GM23248 (cell line): ENCODE results near the gene ADGB. TPM values are rescaled to one million over a fixed set of nuclear protein-coding genes. Genes with fewer than 3 reads are reported as not detected.

Experiments
- DNase-seq: peaks from one replicate; pipeline ENCODE4 v3.0.0-alpha.2; 2015
- H2AFZ ChIP-seq: fragments of 200-600 bp; sonication (generic); 2 replicates; pipeline ENCODE4 v1.6.1; 2016; ENCODE audit warnings: antibody characterized with exemption
- H3F3A ChIP-seq: fragments of 200-600 bp; sonication (generic); 2 replicates; pipeline ENCODE4 v1.6.1; 2016; ENCODE audit warnings: mild to moderate bottlenecking, antibody characterized with exemption, mixed run types; ENCODE audit not compliant: insufficient read depth
- H3K27ac ChIP-seq: fragments of 200-600 bp; sonication (generic); 2 replicates; pipeline ENCODE4 v1.5.1; 2016; ENCODE audit warnings: mild to moderate bottlenecking
- H3K27me3 ChIP-seq: fragments of 200-600 bp; sonication (generic); replicated peaks from 2 replicates; pipeline ENCODE4 v1.6.1; 2016; ENCODE audit warnings: mild to moderate bottlenecking; ENCODE audit not compliant: insufficient read depth
- H3K36me3 ChIP-seq: fragments of 200-600 bp; sonication (generic); 2 replicates; pipeline ENCODE4 v1.6.1; 2016; ENCODE audit warnings: low read depth, mild to moderate bottlenecking
- H3K4me1 ChIP-seq: fragments of 200-600 bp; sonication (generic); 2 replicates; pipeline ENCODE4 v1.6.1; 2016; ENCODE audit warnings: mild to moderate bottlenecking; ENCODE audit not compliant: insufficient read depth
- H3K4me2 ChIP-seq: fragments of 200-600 bp; sonication (generic); one replicate; pipeline ENCODE4 v1.6.1; 2016; ENCODE audit warnings: mild to moderate bottlenecking; ENCODE audit not compliant: unreplicated experiment
- H3K4me3 ChIP-seq: fragments of 200-600 bp; sonication (generic); 2 replicates; pipeline ENCODE4 v1.5.1; 2016; ENCODE audit warnings: mild to moderate bottlenecking
- H3K79me2 ChIP-seq: fragments of 200-600 bp; sonication (generic); 2 replicates; pipeline ENCODE4 v1.6.1; 2016; ENCODE audit warnings: mild to moderate bottlenecking; ENCODE audit not compliant: insufficient read depth
- H3K9ac ChIP-seq: fragments of 200-600 bp; sonication (generic); 2 replicates; pipeline ENCODE4 v1.6.1; 2016; ENCODE audit warnings: mild to moderate bottlenecking
- H3K9me2 ChIP-seq: fragments of 200-600 bp; sonication (generic); 2 replicates; pipeline ENCODE4 v1.6.1; 2016; ENCODE audit warnings: mixed run types, mild to moderate bottlenecking, moderate library complexity; ENCODE audit not compliant: insufficient read depth
- H3K9me3 ChIP-seq: fragments of 200-600 bp; sonication (generic); one replicate; pipeline ENCODE4 v1.6.1; 2017; ENCODE audit warnings: low read depth
- H4K20me1 ChIP-seq: fragments of 200-600 bp; sonication (generic); 2 replicates; pipeline ENCODE4 v1.6.0; 2016; ENCODE audit not compliant: insufficient read depth
- EZH2 ChIP-seq: fragments of 200-600 bp; sonication (generic); IDR thresholded peaks from 2 replicates; pipeline ENCODE4 v1.6.1; 2018; ENCODE audit warnings: antibody characterized with exemption, mild to moderate bottlenecking; ENCODE audit not compliant: insufficient read depth, poor library complexity, severe bottlenecking
- EZH2phosphoT487 ChIP-seq: fragments of 200-600 bp; sonication (generic); IDR thresholded peaks from 2 replicates; pipeline ENCODE4 v1.6.1; 2018; ENCODE audit warnings: antibody characterized with exemption, moderate library complexity, mild to moderate bottlenecking, low read depth; ENCODE audit not compliant: insufficient read depth
- WGBS, 2 experiments: methylation state at CpG; one replicate each; pipeline ENCODE4 v1.1.6; 2015 to 2017; ENCODE audit warnings: low lambda C conversion rate in 2 of 2, low coverage in 1 of 2; ENCODE audit errors: missing lambda C conversion rate in 2 of 2; 5-methylcytosine and 5-hydroxymethylcytosine counted together
- in situ Hi-C: fragments of 300-500 bp; cut with MboI; formaldehyde crosslinking; loops from 2 replicates; pipeline ENCODE4 v1.15.0; 2020
- polyA plus RNA-seq: library from polyadenylated mRNA; unstranded; fragments of >200 nt; fragmentation: Nextera tagmentation; extraction: Ambion mirVana; gene quantifications from 2 replicates; pipeline ENCODE4 v1.2.1, GENCODE V29; 2016
- total RNA-seq: library from RNA; depleted of rRNA; stranded (reverse); fragments of >200 nt; shearing (Covaris generic); gene quantifications from 2 replicates; pipeline ENCODE4 v1.2.3, GENCODE V29; 2014

ADGB gene
- total and polyA plus RNA-seq, 2 experiments from 2014 or later: not detected

GRCh38 chr6:146634022-146634421 is 35.2 kb downstream of the ADGB start:
- H3K36me3 ChIP-seq: no peaks in the 10 kb centered on the region
- H4K20me1 ChIP-seq: no peaks in the 10 kb centered on the region
- 0 out of 2 replicates have a peak, but pooled peaks cover 3% of the 10 kb centered on the region for H3K27me3 ChIP-seq
- WGBS, 2 experiments: 7 to 16% methylated on average over 2 of the region's 2 CpGs
- no peaks in the 10 kb centered on the region for H3K9me2 ChIP-seq
- no peaks in the 10 kb centered on the region for H3K9me3 ChIP-seq
- no peak overlapping the region for H3K27ac ChIP-seq
- TF ChIP-seq EZH2 (no peak), EZH2phosphoT487 (no peak)
- H3K4me3 ChIP-seq: no peak overlapping the region
- H3K79me2 ChIP-seq: no peaks in the 10 kb centered on the region
- in situ Hi-C loops: no loop called here
- H3K4me1 ChIP-seq: no peaks in the 10 kb centered on the region
- no peak overlapping the region for H3K4me2 ChIP-seq
- H2AFZ ChIP-seq: no peak overlapping the region
- no peak overlapping the region for H3K9ac ChIP-seq
- no peak for DNase-seq
- H3F3A ChIP-seq: no peaks in the 10 kb centered on the region

DNA sequence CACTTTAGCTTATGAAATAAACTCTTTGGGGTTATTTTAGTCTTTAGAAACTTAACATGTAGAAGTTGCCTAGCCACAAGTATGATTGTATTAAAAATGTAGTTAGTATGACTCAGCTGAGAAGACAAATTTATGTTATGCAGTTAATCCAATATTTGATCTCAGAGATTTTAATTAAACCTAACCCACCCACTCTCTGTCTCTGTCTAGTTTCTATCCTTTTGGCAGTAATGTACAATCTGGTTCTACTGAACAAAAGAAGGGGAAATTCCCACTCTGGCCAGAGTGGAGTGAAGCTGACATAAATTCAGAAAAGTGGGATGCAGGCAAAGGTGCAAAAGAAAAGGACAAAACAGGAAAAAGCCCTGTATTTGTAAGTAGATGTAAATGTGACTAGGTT is 36.4 kb downstream of the ADGB start:
- no peak overlapping the region for H3K9ac ChIP-seq

GRCh38 chr6:146636481-146636880 is 37.7 kb downstream of the ADGB start:
- Histone ChIP-seq H3K9me3 (no peaks in the 10 kb centered on the region), H3F3A (no peaks in the 10 kb centered on the region), H4K20me1 (no peaks in the 10 kb centered on the region), H3K36me3 (no peaks in the 10 kb centered on the region), H3K4me3 (no peak overlapping the region), H3K9ac (no peak overlapping the region), H3K27ac (no peak overlapping the region), H3K4me2 (no peak overlapping the region), H3K9me2 (no peaks in the 10 kb centered on the region), H3K4me1 (no peaks in the 10 kb centered on the region), H2AFZ (no peak overlapping the region), H3K79me2 (no peaks in the 10 kb centered on the region), H3K27me3 (no peaks in the 10 kb centered on the region)
- WGBS, 2 experiments: 70 to 74% methylated on average over 2 of the region's 2 CpGs
- DNase-seq: no peak
- TF ChIP-seq EZH2phosphoT487 (no peak), EZH2 (no peak)
- in situ Hi-C loops: no loop called here

More for the DNA sequence above, 36.4 kb downstream of the ADGB start:
- Histone ChIP-seq H3K27ac (no peak overlapping the region), H2AFZ (no peak overlapping the region), H4K20me1 (no peaks in the 10 kb centered on the region), H3K4me1 (no peaks in the 10 kb centered on the region), H3K79me2 (no peaks in the 10 kb centered on the region), H3K27me3 (0 out of 2 replicates have a peak, but pooled peaks cover 3% of the 10 kb centered on the region), H3K4me3 (no peak overlapping the region), H3K9me2 (no peaks in the 10 kb centered on the region), H3K9me3 (no peaks in the 10 kb centered on the region), H3F3A (no peaks in the 10 kb centered on the region), H3K36me3 (no peaks in the 10 kb centered on the region), H3K4me2 (no peak overlapping the region)
- DNase-seq: no peak
- no peak for TF ChIP-seq EZH2
- TF ChIP-seq EZH2phosphoT487: no peak
- in situ Hi-C loops: no loop called here

DNA sequence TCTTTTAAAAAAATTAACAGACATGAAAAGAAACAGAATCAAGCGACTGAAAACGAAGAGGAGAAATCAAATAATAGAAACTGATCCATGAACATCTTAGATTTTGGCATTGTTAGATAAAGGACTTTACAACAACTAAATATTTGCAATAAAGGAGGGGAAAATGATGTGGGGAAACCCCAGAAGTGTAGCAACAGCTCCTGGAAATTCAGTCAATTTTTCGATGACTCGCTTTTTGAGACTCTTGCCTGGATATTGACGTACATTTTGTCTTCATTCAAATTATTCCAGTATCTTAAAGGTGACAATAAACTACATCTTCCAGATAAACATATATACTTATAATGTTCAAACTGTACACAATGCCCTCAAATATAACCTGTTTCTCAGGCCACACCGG is 44.1 kb downstream of the ADGB start:
- H3K9me3 ChIP-seq: no peaks in the 10 kb centered on the region
- no peak overlapping the region for H2AFZ ChIP-seq
- 66% methylated on average over 6 of the region's 6 CpGs for WGBS, 2 experiments

GRCh38 chr6:146650799-146651481 is 52.2 kb downstream of the ADGB start:
- Histone ChIP-seq H3K4me1 (no peaks in the 10 kb centered on the region), H3F3A (no peaks in the 10 kb centered on the region), H3K27ac (no peak overlapping the region), H3K36me3 (no peaks in the 10 kb centered on the region), H3K9me3 (no peaks in the 10 kb centered on the region), H4K20me1 (no peaks in the 10 kb centered on the region), H3K4me3 (no peak overlapping the region), H3K4me2 (no peak overlapping the region), H3K79me2 (no peaks in the 10 kb centered on the region), H2AFZ (no peak overlapping the region), H3K9ac (no peak overlapping the region), H3K9me2 (no peaks in the 10 kb centered on the region), H3K27me3 (no peaks in the 10 kb centered on the region)
- DNase-seq: peak; percentile 50
- TF ChIP-seq EZH2: no peak
- no peak for TF ChIP-seq EZH2phosphoT487
- WGBS, 2 experiments: 31 to 34% methylated on average over 8 of the region's 8 CpGs
- in situ Hi-C loops: no loop called here

More for the DNA sequence above, 44.1 kb downstream of the ADGB start:
- Histone ChIP-seq H3K27me3 (no peaks in the 10 kb centered on the region), H3F3A (no peaks in the 10 kb centered on the region), H3K9ac (no peak overlapping the region), H3K4me1 (no peaks in the 10 kb centered on the region), H3K36me3 (no peaks in the 10 kb centered on the region), H3K9me2 (no peaks in the 10 kb centered on the region), H3K4me2 (no peak overlapping the region), H3K4me3 (no peak overlapping the region), H3K27ac (no peak overlapping the region), H4K20me1 (no peaks in the 10 kb centered on the region), H3K79me2 (no peaks in the 10 kb centered on the region)
- no peak for DNase-seq
- in situ Hi-C loops: no loop called here
- TF ChIP-seq EZH2: no peak
- TF ChIP-seq EZH2phosphoT487: no peak
